ENCODE measurements around the gene PCDHGB5.

Gene PCDHGB5

DNA sequence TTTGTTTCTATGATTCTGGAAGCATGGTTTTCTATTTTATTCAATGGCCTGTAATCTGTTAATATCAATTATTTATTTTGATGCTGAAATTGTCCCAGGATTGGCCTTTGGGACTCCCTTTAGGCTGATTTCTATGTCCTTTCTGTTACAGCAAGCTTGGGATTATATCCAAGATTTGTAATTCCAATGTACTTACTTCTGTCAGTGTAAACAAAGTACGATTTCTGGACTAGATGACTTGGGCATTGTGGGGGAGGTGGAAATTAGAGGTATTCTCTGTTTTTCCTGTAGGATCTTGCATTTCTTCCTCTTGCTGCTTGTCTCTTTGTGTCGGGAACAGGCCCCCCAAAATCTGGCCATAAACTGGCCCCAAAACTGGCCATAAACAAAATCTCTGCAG lies 36.3 kb downstream of the PCDHGB5 start:
- Histone ChIP-seq H3K4me1 (ENCODE audit: low read depth, poor library complexity, severe bottlenecking) (no peaks in the 10 kb centered on the region), H3K79me2 (ENCODE audit: insufficient read depth, low read depth) (no peaks in the 10 kb centered on the region), H3K27me3 (ENCODE audit: insufficient read depth, low read depth) (no peaks in the 10 kb centered on the region), H4K20me1 (ENCODE audit: insufficient read depth) (no peaks in the 10 kb centered on the region), H3K27ac (no peak overlapping the region), H3K36me3 (ENCODE audit: insufficient read depth) (no peaks in the 10 kb centered on the region), H3K9ac (no peak overlapping the region), H3K4me2 (no peak overlapping the region), H3K4me3 (IDR thresholded peaks at IDR 0.05; ENCODE audit: insufficient read depth, low read depth, low read length) (no peak overlapping the region), H2AFZ (ENCODE audit: low read depth) (no peak overlapping the region)
- TF ChIP-seq, protein P1, sequence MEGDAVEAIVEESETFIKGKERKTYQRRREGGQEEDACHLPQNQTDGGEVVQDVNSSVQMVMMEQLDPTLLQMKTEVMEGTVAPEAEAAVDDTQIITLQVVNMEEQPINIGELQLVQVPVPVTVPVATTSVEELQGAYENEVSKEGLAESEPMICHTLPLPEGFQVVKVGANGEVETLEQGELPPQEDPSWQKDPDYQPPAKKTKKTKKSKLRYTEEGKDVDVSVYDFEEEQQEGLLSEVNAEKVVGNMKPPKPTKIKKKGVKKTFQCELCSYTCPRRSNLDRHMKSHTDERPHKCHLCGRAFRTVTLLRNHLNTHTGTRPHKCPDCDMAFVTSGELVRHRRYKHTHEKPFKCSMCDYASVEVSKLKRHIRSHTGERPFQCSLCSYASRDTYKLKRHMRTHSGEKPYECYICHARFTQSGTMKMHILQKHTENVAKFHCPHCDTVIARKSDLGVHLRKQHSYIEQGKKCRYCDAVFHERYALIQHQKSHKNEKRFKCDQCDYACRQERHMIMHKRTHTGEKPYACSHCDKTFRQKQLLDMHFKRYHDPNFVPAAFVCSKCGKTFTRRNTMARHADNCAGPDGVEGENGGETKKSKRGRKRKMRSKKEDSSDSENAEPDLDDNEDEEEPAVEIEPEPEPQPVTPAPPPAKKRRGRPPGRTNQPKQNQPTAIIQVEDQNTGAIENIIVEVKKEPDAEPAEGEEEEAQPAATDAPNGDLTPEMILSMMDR (conservative IDR thresholded peaks at IDR 0.05; ENCODE audit: low read depth, low read length), result no peak

DNA sequence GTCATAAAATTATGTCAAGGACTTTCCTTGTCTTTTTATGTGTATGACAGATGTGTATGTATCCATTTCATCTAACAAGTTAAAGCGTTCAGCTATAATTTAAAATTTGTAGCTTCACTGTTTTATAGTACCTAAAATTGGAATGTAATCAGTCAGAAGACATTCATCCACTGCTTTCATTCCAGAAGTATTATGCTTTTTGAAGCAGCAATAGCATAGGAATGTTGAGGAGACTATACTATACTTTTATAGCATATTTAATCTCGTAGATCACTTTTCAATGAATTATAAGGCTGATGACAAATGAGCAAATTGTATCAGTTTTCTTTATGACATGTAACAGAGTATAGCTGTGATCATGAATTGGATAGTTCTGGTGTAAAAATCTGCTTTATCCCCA lies 39.5 kb downstream of the PCDHGB5 start:
- Histone ChIP-seq H3K9ac (no peak overlapping the region), H3K79me2 (ENCODE audit: insufficient read depth, low read depth) (no peaks in the 10 kb centered on the region), H3K4me1 (ENCODE audit: low read depth, poor library complexity, severe bottlenecking) (no peaks in the 10 kb centered on the region), H3K27ac (no peak overlapping the region), H3K36me3 (ENCODE audit: insufficient read depth) (no peaks in the 10 kb centered on the region), H4K20me1 (ENCODE audit: insufficient read depth) (no peaks in the 10 kb centered on the region), H3K27me3 (ENCODE audit: insufficient read depth, low read depth) (no peaks in the 10 kb centered on the region), H2AFZ (ENCODE audit: low read depth) (no peak overlapping the region), H3K4me3 (IDR thresholded peaks at IDR 0.05; ENCODE audit: insufficient read depth, low read depth, low read length) (no peak overlapping the region), H3K4me2 (no peak overlapping the region)
- TF ChIP-seq, protein P1 (conservative IDR thresholded peaks at IDR 0.05; ENCODE audit: low read depth, low read length), result no peak

DNA sequence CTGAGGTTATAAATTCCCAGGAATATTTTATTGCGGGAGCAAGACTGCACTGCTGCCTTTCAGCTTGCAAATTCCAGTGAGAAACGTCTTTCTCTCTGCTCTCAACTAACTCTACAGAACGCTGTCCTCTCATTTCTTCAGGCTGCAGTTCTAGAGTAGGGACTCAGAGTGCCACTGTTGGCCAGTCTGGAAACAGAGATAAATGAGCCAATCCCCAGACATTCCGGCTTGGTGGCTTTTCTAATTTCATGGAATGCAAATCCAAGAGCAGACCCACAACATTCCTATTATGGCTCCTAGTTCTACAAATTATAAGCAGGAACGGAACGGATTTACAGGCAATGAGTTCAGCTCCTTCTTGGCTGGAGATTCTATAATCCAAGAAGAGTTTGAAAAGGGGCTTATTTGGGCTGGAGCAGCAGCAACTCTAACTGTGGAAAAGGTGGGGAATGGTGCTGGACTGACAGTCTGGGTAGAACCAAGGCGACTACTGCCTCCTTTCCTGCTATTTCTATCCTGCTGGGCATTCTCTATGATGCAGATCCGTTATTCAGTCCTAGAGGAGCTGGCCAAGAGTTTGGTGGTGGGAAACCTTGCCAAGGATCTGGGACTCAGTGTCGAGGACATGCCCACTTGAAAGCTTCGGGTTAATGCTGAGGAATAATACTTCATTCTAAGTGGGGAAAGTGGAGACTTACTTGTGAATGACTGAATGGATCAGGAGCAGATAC lies 41.8 kb downstream of the PCDHGB5 start:
- no peaks in the 10 kb centered on the region for H3K4me1 ChIP-seq (ENCODE audit: low read depth, poor library complexity, severe bottlenecking)
- H3K4me2 ChIP-seq, result no peak overlapping the region
- no peak overlapping the region for H3K27ac ChIP-seq
- H4K20me1 ChIP-seq (ENCODE audit: insufficient read depth), result no peaks in the 10 kb centered on the region
- no peak overlapping the region for H2AFZ ChIP-seq (ENCODE audit: low read depth)
- no peaks in the 10 kb centered on the region for H3K27me3 ChIP-seq (ENCODE audit: insufficient read depth, low read depth)
- TF ChIP-seq, protein P1 (conservative IDR thresholded peaks at IDR 0.05; ENCODE audit: low read depth, low read length), result no peak
- H3K4me3 ChIP-seq (IDR thresholded peaks at IDR 0.05; ENCODE audit: insufficient read depth, low read depth, low read length), result no peak overlapping the region
- no peaks in the 10 kb centered on the region for H3K79me2 ChIP-seq (ENCODE audit: insufficient read depth, low read depth)
- H3K36me3 ChIP-seq (ENCODE audit: insufficient read depth), result no peaks in the 10 kb centered on the region
- H3K9ac ChIP-seq, result no peak overlapping the region

DNA sequence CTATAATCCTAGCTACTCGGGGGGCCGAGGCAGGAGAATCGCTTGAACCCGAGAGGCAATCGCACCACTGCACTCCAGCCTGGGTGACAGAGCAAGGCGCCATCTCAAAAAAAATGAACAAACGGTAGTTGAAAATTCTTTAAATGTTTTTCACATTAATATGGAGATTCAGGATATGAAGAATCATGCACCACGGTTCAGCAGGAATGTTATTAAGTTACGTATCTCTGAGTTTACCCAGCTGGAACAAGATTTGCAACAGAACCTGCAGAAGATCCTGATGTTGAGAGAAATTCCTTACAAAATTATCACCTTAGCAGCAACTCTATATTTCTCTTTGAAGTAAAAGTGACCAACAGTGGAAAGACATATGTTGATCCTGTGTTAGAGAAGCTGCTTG lies 42.6 kb downstream of the PCDHGB5 start:
- Histone ChIP-seq H3K4me3 (IDR thresholded peaks at IDR 0.05; ENCODE audit: insufficient read depth, low read depth, low read length) (no peak overlapping the region), H3K27me3 (ENCODE audit: insufficient read depth, low read depth) (no peaks in the 10 kb centered on the region), H3K27ac (no peak overlapping the region), H4K20me1 (ENCODE audit: insufficient read depth) (no peaks in the 10 kb centered on the region), H3K4me1 (ENCODE audit: low read depth, poor library complexity, severe bottlenecking) (no peaks in the 10 kb centered on the region), H3K79me2 (ENCODE audit: insufficient read depth, low read depth) (no peaks in the 10 kb centered on the region), H3K9ac (no peak overlapping the region), H3K4me2 (no peak overlapping the region), H3K36me3 (ENCODE audit: insufficient read depth) (no peaks in the 10 kb centered on the region), H2AFZ (ENCODE audit: low read depth) (no peak overlapping the region)
- TF ChIP-seq, protein P1 (conservative IDR thresholded peaks at IDR 0.05; ENCODE audit: low read depth, low read length), result no peak
